IPS DF 4.7 (cell line): ENCODE measurements around the gene NCBP2.

ENCODE experiments used
- DNase-seq: peaks from one replicate; pipeline ENCODE4 v3.0.0-alpha.2; 2013; ENCODE audit warnings: low spot score; ENCODE audit errors: extremely low read depth

The NCBP2 gene

GRCh38 chr3:196941729-196942225, 551 bp downstream of the NCBP2 start:
- DNase-seq = no peak

- no peak for DNase-seq
Measured at GRCh38 chr3:196938576-196938975, 3.8 kb downstream of the NCBP2 start.

DNA sequence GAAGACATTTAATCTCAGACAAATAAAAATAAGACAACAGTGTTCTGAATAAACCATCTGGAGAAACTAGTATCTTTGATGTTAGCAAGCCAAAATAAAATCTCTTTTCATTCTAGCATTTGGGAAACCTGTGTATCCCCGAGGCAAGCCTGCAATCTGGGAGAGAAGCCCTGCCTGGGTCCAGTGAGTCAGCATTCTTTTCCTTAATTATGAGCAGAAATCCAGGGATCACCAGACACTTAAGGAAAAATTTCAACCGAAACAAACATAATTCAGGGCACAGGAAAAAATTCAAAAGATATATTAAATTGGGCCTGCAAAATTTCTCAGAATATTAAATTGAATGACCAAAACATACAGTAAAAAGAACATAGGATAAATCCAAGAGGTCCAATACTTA, 4.2 kb downstream of the NCBP2 start:
- no peak for DNase-seq

DNA sequence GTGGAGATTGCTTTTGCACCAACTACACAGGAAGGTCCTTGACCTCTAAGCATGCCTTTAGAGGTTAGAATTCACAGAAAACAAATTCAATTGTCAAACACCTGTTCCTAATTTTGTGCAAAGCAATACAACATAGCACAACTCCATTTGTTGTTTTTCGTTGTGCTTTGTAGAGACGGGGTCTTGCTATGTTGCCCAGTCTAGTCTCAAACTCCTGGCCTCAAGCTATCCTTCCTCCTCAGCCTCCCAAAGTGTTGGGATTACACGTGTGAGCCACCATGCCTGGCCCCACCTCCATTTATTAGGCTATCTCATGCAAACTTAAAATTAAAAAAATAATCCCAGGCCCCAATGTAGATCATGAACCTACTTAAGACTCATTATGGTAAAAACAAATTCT, 6.0 kb downstream of the NCBP2 start:
- DNase-seq = no peak

DNA sequence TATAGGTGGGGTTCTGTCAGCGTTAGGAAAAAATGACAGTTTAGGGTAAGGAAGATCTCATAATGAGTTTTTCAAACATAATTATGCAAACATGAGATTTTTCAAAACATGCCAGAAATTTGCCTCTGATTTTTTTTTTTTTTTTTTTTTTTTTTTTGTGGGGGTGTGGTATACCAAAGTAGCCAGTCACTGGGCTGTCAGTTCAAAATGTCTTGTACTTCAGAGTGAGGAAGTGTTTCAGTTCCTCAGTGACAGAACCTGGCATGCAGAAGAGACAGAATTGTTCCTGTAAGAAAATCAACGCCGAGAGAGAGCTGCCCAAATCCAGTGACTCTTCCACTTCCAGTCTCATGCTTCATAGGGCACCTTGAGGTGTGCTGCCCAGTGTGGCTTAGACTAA, 9.7 kb downstream of the NCBP2 start:
- DNase-seq = no peak

- no peak for DNase-seq
Measured at GRCh38 chr3:196931828-196932587, 10.3 kb downstream of the NCBP2 start.

- DNase-seq = no peak
Measured at GRCh38 chr3:196931157-196931556, 11.2 kb downstream of the NCBP2 start.

- DNase-seq = no peak
Measured at GRCh38 chr3:196927571-196928453, 14.5 kb downstream of the NCBP2 start.

DNA sequence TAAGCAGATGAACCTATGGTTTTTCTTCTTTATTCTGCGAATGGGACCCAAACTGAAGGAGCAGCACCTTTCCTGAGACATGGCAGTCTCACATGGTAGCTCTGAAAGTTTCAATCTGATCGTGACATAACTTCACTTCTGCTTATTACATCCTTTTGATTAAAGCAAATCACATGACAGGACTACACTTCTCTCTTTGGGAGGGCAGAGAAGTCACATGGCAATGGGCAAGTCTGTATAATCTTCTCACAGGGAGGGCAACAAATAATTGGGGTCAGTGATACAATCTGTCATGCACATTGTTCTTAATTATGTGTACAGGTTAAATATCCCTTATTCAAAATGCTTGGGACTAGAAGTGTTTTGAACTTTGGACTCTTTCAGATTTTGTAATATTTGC, 21.6 kb downstream of the NCBP2 start:
- no peak for DNase-seq

DNA sequence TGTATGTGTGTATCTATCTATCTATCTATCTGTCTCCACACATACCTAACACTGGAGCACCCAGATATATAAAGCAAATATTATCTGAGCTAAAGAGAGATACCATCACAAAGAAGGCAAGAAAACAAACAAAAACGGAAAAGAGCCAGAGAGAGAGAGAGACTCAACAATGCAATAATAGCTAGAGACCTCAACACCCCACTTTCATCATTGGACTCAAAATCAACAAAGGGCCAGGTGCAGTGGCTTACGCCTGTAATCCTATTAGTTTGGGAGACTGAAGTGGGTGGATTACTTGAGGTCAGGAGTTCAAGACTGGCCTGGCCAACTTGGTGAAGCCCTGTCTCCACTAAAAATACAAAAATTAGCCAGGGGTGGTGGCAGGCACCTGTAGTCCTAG, 23.4 kb downstream of the NCBP2 start:
- no peak for DNase-seq

DNA sequence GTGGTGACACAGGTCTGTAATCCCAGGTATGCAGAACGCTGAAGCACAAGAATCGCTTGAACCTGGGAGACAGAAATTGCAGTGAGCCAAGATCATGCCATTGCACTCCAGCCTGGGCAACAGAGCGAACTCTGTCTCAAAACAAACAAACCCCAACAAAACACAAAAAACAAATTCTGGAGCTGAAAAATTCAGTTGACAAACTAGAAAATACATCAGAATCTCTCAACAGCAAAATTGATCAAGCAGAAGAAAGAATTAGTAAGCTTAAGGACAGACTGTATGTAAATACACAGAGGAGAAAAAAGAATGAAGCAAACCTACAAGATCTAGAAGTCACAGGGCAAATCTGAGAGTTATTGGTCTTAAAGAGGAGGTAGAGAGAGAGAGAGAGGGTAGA, 25.3 kb downstream of the NCBP2 start:
- no peak for DNase-seq

GRCh38 chr3:196916221-196916620, 26.1 kb downstream of the NCBP2 start:
- DNase-seq = no peak

- no peak for DNase-seq
Measured at GRCh38 chr3:196915375-196915774, 27.0 kb downstream of the NCBP2 start.

DNA sequence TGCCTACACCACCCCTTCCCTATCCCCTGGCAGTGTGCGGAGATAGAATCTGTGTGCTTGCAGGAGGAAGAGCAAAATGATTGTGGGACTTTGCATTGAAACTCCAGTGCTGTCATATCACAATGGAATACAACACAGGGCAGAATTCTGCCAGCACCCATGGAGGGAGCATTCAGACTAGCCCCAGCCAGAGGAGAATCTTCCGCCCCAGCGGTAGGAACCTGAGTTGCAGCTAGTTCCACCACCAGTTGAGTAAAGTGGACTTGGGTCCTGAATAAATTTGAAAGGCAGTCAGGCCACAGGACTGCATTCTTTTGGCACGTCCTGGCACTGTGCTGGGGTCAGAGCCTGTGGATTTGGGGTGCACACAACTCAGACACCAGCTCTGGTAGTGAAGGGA, 27.5 kb downstream of the NCBP2 start:
- DNase-seq = no peak

- DNase-seq = no peak
Measured at GRCh38 chr3:196903740-196904139, 38.6 kb downstream of the NCBP2 start.

DNA sequence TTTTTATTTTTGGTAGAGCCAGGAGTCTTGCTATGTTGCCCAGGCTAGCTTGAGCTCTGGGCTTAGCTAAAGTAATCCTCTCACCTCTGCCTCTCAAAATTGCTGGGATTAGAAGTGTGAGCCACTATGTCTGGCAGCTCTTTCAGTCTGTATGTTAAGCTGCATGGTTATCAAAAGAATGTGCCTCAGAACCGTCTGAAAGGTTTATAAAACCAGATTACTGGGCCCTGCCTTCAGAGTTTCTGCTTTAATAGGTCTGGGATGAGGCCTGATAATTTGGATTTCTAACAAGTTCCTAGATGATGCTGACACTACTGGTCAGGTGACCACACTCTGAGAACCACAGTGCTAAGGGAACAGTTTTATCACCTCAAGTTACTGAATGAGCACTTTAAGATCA, 40.0 kb downstream of the NCBP2 start:
- no peak for DNase-seq

- DNase-seq = no peak
Measured at GRCh38 chr3:196901768-196902167, 40.6 kb downstream of the NCBP2 start.

DNA sequence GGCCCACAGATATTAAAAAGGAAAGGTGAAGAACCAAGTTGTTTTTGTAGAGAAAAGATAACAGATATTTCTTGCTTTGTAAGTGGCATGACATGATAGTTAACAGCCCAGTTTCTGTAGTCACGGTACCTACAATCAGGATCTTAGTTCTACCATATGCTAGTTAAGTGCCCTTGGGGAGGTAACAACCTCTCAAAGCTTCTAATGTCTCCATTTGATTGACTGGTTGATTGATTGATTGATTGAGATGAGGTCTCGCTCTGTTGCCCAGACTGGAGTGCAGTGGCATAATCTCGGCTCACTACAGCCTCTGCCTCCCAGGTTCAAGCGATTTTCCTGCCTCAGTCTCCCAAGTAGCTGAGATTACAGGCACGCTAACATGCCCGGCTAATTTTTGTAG, 46.1 kb downstream of the NCBP2 start:
- DNase-seq = no peak

GRCh38 chr3:196894557-196895295, 47.6 kb downstream of the NCBP2 start:
- no peak for DNase-seq

GRCh38 chr3:196889844-196890708, 52.3 kb downstream of the NCBP2 start:
- DNase-seq = no peak

- no peak for DNase-seq
Measured at GRCh38 chr3:196886144-196886543, 56.2 kb downstream of the NCBP2 start.
